ENCODE results near the gene NTM.

NTM gene

GRCh38 chr11:131572423-131572822 lies 202.0 kb downstream of the NTM start:
- DNase-seq = no peak

GRCh38 chr11:131579932-131580387 lies 209.5 kb downstream of the NTM start:
- DNase-seq = no peak

- no peak for DNase-seq
Measured at GRCh38 chr11:131580476-131580875, 210.1 kb downstream of the NTM start.

GRCh38 chr11:131581046-131581445 lies 210.6 kb downstream of the NTM start:
- no peak for DNase-seq

GRCh38 chr11:131582021-131582525 lies 211.7 kb downstream of the NTM start:
- DNase-seq = no peak

GRCh38 chr11:131583421-131583820 lies 213.0 kb downstream of the NTM start:
- no peak for DNase-seq

- DNase-seq = no peak
Measured at GRCh38 chr11:131583938-131584337, 213.5 kb downstream of the NTM start.

- no peak for DNase-seq
Measured at GRCh38 chr11:131584785-131585592, 214.6 kb downstream of the NTM start.

- no peak for DNase-seq
Measured at GRCh38 chr11:131588057-131588456, 217.6 kb downstream of the NTM start.

GRCh38 chr11:131591051-131591461 lies 220.6 kb downstream of the NTM start:
- DNase-seq = no peak

GRCh38 chr11:131592152-131592551 lies 221.7 kb downstream of the NTM start:
- no peak for DNase-seq

- DNase-seq = no peak
Measured at GRCh38 chr11:131592734-131593133, 222.3 kb downstream of the NTM start.

- no peak for DNase-seq
Measured at GRCh38 chr11:131593301-131593700, 222.9 kb downstream of the NTM start.

- DNase-seq = no peak
Measured at GRCh38 chr11:131595797-131596196, 225.4 kb downstream of the NTM start.

- no peak for DNase-seq
Measured at GRCh38 chr11:131597890-131598289, 227.5 kb downstream of the NTM start.

GRCh38 chr11:131598305-131598704 lies 227.9 kb downstream of the NTM start:
- no peak for DNase-seq

- no peak for DNase-seq
Measured at GRCh38 chr11:131599285-131599684, 228.9 kb downstream of the NTM start.

- no peak for DNase-seq
Measured at GRCh38 chr11:131600628-131601027, 230.2 kb downstream of the NTM start.

GRCh38 chr11:131601586-131601985 lies 231.2 kb downstream of the NTM start:
- no peak for DNase-seq

- DNase-seq = no peak
Measured at GRCh38 chr11:131602431-131602830, 232.0 kb downstream of the NTM start.

GRCh38 chr11:131606811-131607335 lies 236.5 kb downstream of the NTM start:
- no peak for DNase-seq

GRCh38 chr11:131609337-131609736 lies 238.9 kb downstream of the NTM start:
- no peak for DNase-seq

GRCh38 chr11:131609921-131610320 lies 239.5 kb downstream of the NTM start:
- DNase-seq = no peak

- DNase-seq = no peak
Measured at GRCh38 chr11:131611322-131611721, 240.9 kb downstream of the NTM start.

- DNase-seq = no peak
Measured at GRCh38 chr11:131612533-131612932, 242.1 kb downstream of the NTM start.
